KOPT-K1 (cell line): ENCODE results near the gene GRM3.
"Not testable (repeated sequence)": the region's sequence is repeated elsewhere in the genome, so short reads cannot be mapped to it uniquely, and the experiment has no call there.

Experiments used
- H3K27ac ChIP-seq: fragments of 200-600 bp; sonication (generic); 2 replicates; pipeline ENCODE4 v1.5.1; 2016; ENCODE audit warnings: antibody characterized with exemption, mild to moderate bottlenecking, low read depth, low read length; ENCODE audit not compliant: poor library complexity, severe bottlenecking
- H3K36me3 ChIP-seq: fragments of 200-600 bp; sonication (generic); 2 replicates; pipeline ENCODE4 v1.5.1; 2017; ENCODE audit warnings: antibody characterized with exemption, mild to moderate bottlenecking, low read length, moderate library complexity; ENCODE audit not compliant: insufficient read depth
- H3K9me3 ChIP-seq: fragments of 200-600 bp; sonication (generic); 2 replicates; pipeline ENCODE4 v1.5.1; 2017; ENCODE audit warnings: antibody characterized with exemption, low read length, mild to moderate bottlenecking; ENCODE audit not compliant: insufficient read depth, poor library complexity, severe bottlenecking

The GRM3 gene

DNA sequence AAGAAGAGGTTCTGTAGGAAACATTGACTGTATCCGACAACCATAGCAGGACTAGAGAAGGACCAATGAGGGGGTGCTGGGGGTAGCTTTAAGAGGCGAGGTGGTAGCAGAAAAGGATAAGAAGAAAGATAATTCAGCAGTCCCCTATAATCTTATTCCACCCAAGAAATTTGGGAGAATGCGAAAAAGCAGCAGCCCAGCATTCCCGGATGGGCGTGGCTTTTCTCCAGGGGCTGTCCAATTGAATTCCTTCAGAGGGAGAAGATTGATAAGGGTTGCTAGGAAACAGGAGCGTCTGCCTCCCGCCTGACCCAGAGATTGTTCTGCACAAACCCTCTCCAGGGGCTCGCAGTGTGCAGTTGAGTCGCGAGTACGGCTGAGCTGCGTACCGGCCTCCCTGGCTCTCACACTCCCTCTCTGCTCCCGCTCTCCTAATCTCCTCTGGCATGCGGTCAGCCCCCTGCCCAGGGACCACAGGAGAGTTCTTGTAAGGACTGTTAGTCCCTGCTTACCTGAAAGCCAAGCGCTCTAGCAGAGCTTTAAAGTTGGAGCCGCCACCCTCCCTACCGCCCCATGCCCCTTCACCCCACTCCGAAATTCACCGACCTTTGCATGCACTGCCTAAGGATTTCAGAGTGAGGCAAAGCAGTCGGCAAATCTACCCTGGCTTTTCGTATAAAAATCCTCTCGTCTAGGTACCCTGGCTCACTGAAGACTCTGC lies at the start of gene GRM3:
TSS of gene GRM3 (plus strand) at position 349 of the 721 bp plus-strand sequence. CDS start 121,237 bp downstream, outside the sequence.
- H3K9me3 ChIP-seq = no peaks in the 10 kb centered on the region

GRCh38 chr7:86598311-86598710 lies 45.4 kb upstream of the GRM3 start:
- Histone ChIP-seq H3K27ac (no peak overlapping the region), H3K36me3 (no peaks in the 10 kb centered on the region), H3K9me3 (no peaks in the 10 kb centered on the region)

More for the DNA sequence above, at the start of gene GRM3:
- H3K36me3 ChIP-seq = no peaks in the 10 kb centered on the region
- no peak within 1 kb of the TSS for H3K27ac ChIP-seq

DNA sequence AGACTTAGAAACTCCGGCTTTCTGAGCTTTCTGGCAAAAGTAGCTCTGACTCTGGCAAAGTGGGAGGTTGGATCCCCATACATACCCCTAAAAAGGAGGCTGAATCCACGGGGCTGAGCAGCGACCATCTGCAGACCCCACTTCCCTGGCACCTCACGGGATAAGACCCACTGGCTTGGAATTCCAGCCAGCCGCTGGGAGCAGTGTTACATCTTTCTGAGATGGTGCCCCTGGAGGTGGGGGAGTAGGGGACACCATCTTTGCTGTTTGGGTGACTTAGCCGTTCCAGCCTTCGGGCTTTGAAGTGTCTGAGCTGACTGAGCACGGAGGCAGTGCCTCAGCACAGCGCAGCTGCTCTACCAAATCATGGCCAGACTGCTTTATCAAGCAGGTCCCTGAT lies 45.0 kb upstream of the GRM3 start:
- no peaks in the 10 kb centered on the region for H3K36me3 ChIP-seq

DNA sequence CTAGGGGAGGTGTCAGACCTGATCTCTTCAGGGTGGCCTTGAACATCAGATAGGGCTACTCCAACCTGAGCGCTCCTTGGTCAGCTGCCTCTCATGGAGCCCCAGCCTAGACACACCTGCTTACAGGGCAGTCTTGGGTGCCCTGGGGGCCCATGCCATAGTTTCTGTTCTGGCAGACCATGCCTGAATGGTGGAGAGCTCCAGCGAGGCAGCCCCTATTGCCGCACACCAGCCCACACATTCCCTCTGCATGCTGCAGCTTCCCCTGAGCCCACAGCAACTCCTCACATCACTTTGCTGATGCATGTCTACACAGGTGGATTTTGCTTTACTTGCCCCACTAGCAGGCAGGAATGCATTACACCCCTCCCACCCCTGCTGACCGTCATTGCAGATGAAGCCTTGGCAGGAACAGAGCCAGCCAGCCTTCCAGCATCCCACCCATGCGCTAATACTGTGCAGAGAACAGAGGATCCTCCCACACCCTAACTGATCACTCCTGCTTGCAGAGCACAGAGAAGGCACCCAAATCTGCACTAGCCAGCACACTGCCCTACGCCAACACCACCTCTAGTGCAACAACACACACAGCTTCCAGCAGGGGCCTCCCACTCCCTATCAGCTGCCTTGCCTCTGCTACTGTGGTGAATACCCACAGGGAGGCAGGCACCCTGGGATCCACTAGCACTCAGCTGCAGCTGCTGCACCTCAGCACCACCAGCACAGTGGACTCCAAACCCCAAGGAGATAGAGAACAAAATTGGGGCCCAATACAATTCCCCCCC lies 43.0 kb upstream of the GRM3 start:
- Histone ChIP-seq H3K27ac (no peak overlapping the region), H3K9me3 (no peaks in the 10 kb centered on the region), H3K36me3 (no peaks in the 10 kb centered on the region)

More for the DNA sequence above, 45.0 kb upstream of the GRM3 start:
- Histone ChIP-seq H3K9me3 (no peaks in the 10 kb centered on the region), H3K27ac (no peak overlapping the region)

- H3K9me3 ChIP-seq, H3K27ac ChIP-seq, H3K36me3 ChIP-seq: not testable (repeated sequence)
These were observed 28.0 kb upstream of the GRM3 start for GRCh38 chr7:86615711-86616110.

- Histone ChIP-seq H3K27ac (no peak overlapping the region), H3K36me3 (no peaks in the 10 kb centered on the region), H3K9me3 (no peaks in the 10 kb centered on the region)
These were observed 844 bp downstream of the GRM3 start for GRCh38 chr7:86644282-86645224.

DNA sequence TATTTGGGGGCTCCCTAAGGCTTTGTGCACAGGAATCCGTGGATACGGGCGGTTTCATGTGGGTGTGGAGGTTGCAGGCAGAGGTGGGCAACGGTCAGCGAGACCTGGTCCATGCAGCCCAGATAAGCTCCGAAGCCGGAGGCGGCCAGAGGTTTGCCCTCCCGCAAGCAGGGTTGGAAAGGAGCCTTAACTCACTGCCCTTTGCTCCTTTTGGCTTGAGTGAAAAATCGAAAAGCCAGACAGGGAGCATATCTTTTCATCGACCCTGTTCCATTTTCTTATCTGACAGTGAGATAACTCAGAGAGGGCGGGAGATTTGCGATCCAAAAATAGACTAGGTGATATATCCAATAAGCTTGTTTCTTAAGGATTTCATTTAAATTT lies 1.5 kb downstream of the GRM3 start:
- Histone ChIP-seq H3K9me3 (no peaks in the 10 kb centered on the region), H3K36me3 (no peaks in the 10 kb centered on the region), H3K27ac (no peak overlapping the region)

DNA sequence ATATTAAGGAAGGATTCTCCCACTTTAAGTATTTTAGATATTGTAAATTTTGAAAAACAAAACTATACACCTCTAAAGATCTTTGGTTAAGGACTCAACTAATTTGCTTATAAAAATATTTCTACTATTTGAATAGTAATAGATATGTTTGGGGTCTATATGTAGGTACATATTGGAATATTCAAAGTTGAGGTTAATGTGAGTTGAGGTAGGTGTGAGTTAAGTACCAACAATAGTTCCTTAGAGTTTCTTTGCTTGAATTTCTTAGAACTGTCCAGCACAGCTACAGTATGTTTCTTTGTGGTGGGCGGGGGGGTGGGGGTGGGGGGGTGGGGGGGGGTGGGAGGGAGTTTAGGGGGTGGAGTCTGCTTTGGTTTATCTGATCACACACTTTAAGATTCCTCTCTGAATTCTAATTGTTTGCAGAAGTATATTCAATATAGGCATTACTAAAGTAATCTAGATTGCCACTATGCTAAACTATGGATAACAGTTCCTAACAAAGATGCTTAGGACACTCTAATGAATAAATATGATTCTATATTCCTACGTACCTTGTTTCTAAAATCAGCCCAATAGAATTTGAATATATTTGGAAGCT lies 2.1 kb downstream of the GRM3 start:
- no peaks in the 10 kb centered on the region for H3K36me3 ChIP-seq
- no peak overlapping the region for H3K27ac ChIP-seq
- H3K9me3 ChIP-seq = no peaks in the 10 kb centered on the region

DNA sequence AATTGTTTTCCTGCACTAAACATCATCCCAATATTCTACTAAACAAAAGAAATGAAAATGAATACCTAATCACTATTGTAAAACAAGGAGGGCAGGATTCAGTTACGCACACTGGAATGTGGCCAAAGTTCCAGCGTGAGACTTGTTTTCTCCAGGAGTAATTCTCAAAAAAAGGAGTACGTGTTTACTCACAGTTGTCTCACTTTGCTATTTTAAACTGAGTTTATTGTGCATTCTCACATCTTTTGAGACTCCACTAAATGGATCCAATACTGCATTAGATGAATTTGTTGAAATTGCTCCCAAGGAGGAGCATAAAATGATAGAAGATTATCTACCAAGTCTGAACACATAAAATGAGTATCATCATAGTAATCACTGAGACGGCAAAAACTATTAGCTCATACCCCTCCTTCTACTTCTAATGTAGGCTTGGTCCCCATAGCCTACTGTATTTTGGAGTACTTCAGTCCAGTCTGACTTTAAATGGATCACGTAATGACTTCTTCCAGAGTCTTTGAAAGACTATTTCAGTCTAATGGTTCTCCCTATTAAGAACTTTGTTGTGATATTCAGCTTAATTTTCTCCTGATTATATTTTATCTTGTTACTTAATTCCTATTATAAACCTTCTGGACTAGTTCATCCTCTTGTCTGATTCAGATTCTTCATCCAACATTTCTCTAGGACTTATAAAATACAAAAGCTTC lies 3.8 kb downstream of the GRM3 start:
- H3K9me3 ChIP-seq = no peaks in the 10 kb centered on the region
- no peaks in the 10 kb centered on the region for H3K36me3 ChIP-seq
- H3K27ac ChIP-seq = no peak overlapping the region

- no peaks in the 10 kb centered on the region for H3K9me3 ChIP-seq
- no peaks in the 10 kb centered on the region for H3K36me3 ChIP-seq
These were observed 4.5 kb downstream of the GRM3 start for GRCh38 chr7:86648169-86648568.

GRCh38 chr7:86653919-86654659 lies 10.4 kb downstream of the GRM3 start:
- Histone ChIP-seq H3K9me3 (no peaks in the 10 kb centered on the region), H3K27ac (no peak overlapping the region), H3K36me3 (no peaks in the 10 kb centered on the region)

More at GRCh38 chr7:86648169-86648568, 4.5 kb downstream of the GRM3 start:
- no peak overlapping the region for H3K27ac ChIP-seq

GRCh38 chr7:86657948-86658347 lies 14.2 kb downstream of the GRM3 start:
- Histone ChIP-seq H3K9me3 (no peaks in the 10 kb centered on the region), H3K27ac (no peak overlapping the region), H3K36me3 (no peaks in the 10 kb centered on the region)

DNA sequence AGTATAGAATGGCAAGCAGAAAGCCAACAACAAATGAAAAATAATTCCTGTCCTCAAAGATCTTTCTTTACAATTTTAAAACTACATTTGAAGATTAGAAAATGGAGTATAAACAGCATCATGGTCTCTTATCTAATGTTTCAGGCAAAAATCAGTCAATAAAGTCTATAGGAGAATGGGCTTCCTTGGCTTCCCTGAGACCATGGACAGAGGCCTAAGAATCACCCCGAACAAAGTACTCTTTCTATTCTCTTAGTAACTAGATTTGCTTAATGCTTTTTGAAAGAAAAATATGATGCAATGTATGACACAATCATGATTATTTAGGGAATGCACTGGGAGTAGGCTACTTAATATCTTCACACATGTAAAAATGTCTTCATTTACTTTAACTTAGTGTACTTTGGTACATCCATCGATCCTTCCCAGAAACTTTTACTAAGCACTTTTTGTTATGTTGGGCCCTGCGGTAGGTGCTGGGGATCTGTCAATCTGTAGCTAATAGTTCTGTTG lies 17.3 kb downstream of the GRM3 start:
- Histone ChIP-seq H3K9me3 (no peaks in the 10 kb centered on the region), H3K36me3 (no peaks in the 10 kb centered on the region), H3K27ac (no peak overlapping the region)
